GM18858 (cell line): ENCODE measurements around the gene ANXA6.

Experiments used
- ATAC-seq: cut with Tn5 transposase; IDR thresholded peaks from one replicate; pipeline ENCODE4 v1.9.1; 2021; ENCODE audit not compliant: unreplicated experiment

The ANXA6 gene

GRCh38 chr5:151084363-151084762 is 73.2 kb downstream of the ANXA6 start:
- no peak for ATAC-seq

GRCh38 chr5:151083081-151083676 is 74.4 kb downstream of the ANXA6 start:
- ATAC-seq: no peak

- ATAC-seq: no peak
These were observed 75.2 kb downstream of the ANXA6 start for GRCh38 chr5:151082282-151082902.

GRCh38 chr5:151081431-151082281 is 75.9 kb downstream of the ANXA6 start:
- no peak for ATAC-seq

- peak; percentile 49 for ATAC-seq
These were observed 76.8 kb downstream of the ANXA6 start, which contains the start of gene TNIP1 for GRCh38 chr5:151080613-151081430. Gene TNIP1 (minus strand): TSS chr5:151081034. CDS start chr5:151065095, 15,939 bp downstream.

- ATAC-seq: no peak
These were observed 77.6 kb downstream of the ANXA6 start for GRCh38 chr5:151079838-151080612.

- ATAC-seq: peak; percentile 38
These were observed 78.9 kb downstream of the ANXA6 start for GRCh38 chr5:151078490-151079262.

GRCh38 chr5:151077967-151078366 is 79.6 kb downstream of the ANXA6 start:
- no peak for ATAC-seq

GRCh38 chr5:151077419-151077818 is 80.2 kb downstream of the ANXA6 start:
- no peak for ATAC-seq

- no peak for ATAC-seq
These were observed 81.0 kb downstream of the ANXA6 start for GRCh38 chr5:151076616-151077015.

- ATAC-seq: no peak
These were observed 81.8 kb downstream of the ANXA6 start for GRCh38 chr5:151075698-151076331.

GRCh38 chr5:151074557-151074956 is 83.0 kb downstream of the ANXA6 start:
- ATAC-seq: no peak

GRCh38 chr5:151073280-151073679 is 84.3 kb downstream of the ANXA6 start:
- ATAC-seq: no peak

- ATAC-seq: no peak
These were observed 85.0 kb downstream of the ANXA6 start for GRCh38 chr5:151072630-151073025.

- ATAC-seq: no peak
These were observed 85.5 kb downstream of the ANXA6 start for GRCh38 chr5:151071848-151072629.

GRCh38 chr5:151071021-151071420 is 86.6 kb downstream of the ANXA6 start:
- no peak for ATAC-seq

- ATAC-seq: no peak
These were observed 87.1 kb downstream of the ANXA6 start for GRCh38 chr5:151070449-151070848.
